GM13977 (cell line): ENCODE results near the gene LOXL4.

Experiments
- DNase-seq: peaks from one replicate; pipeline ENCODE4 v3.0.0; 2012; ENCODE audit warnings: low spot score
- in situ Hi-C: fragments of 300-500 bp; cut with MboI; formaldehyde crosslinking; loops from one replicate; pipeline ENCODE4 v1.12.0; 2022; ENCODE audit warnings: low sequenced_read_pairs, low pct_unique_long_range_greater_than_20kb, mixed read lengths, inconsistent platforms; ENCODE audit not compliant: unreplicated experiment
- TF ChIP-seq, protein P1 (sequence below): IDR thresholded peaks from 2 replicates; pipeline ENCODE4 v1.5.1; 2012; ENCODE audit warnings: mild to moderate bottlenecking, control low read depth; ENCODE audit not compliant: insufficient read depth; ENCODE audit errors: extremely low read depth, missing control alignments

The LOXL4 gene

DNA sequence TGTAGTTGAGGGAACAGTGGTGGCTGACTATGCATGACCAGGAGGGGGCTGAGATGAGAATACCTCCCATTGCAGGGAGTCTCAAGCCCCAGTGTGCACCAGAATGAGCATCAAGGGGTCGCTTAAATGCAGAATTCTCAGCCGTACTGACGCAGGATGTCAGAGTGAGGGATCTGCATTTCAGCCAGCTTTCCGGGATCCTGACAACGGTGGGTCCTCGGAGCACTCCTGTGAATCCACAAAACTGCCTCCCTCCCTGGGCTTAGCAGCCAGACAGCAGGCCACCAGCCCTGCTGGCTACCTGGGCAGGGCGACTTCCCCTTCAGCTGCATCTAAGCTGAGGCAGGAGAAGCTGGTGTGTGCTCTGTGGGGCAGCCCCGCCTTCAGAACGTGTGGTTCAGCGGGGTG is 21.8 kb upstream of the LOXL4 start:
- TF ChIP-seq, protein P1, sequence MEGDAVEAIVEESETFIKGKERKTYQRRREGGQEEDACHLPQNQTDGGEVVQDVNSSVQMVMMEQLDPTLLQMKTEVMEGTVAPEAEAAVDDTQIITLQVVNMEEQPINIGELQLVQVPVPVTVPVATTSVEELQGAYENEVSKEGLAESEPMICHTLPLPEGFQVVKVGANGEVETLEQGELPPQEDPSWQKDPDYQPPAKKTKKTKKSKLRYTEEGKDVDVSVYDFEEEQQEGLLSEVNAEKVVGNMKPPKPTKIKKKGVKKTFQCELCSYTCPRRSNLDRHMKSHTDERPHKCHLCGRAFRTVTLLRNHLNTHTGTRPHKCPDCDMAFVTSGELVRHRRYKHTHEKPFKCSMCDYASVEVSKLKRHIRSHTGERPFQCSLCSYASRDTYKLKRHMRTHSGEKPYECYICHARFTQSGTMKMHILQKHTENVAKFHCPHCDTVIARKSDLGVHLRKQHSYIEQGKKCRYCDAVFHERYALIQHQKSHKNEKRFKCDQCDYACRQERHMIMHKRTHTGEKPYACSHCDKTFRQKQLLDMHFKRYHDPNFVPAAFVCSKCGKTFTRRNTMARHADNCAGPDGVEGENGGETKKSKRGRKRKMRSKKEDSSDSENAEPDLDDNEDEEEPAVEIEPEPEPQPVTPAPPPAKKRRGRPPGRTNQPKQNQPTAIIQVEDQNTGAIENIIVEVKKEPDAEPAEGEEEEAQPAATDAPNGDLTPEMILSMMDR: no peak
- DNase-seq: no peak
- in situ Hi-C loops: no loop called here

DNA sequence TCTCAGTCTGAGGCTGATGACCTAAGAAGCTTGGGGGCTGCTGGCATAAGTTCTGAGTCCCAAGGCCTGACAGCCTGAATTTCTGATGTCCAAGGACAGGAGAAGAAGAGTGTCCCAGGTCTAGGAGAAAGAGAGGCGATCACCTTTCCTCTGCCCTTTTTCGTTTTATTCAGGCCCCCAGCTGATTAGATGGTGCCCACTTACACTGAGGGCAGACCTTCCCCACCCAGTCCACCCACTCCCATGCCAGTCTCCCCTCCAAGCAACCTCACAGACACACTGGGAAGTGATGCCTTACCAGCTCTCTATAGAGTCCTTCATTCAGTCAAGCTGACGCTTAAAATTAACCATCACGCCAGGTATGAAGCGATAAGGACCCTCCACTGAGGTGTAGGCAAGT is 19.3 kb upstream of the LOXL4 start:
- in situ Hi-C loops: no loop called here
- TF ChIP-seq, protein P1: no peak
- DNase-seq: no peak

DNA sequence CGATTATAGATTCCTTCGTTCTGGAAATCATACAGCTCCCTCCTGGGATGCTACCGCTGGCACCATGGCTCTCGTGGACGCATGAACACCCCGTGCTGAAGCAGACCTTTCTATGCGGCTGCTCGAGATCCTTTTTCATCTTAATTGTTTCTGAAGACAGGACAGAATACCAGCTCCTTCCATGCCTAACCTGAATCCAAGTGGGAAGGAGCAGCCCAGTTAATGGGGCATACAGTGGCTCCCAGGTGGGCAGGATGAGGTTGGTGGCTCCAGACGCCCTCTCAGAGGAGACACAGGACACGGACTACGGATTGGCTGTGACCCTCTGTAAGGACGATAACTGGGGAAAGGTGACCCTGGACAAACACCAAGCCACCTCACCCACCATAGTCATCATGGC is 18.4 kb upstream of the LOXL4 start:
- in situ Hi-C loops: no loop called here
- no peak for DNase-seq
- TF ChIP-seq, protein P1: no peak

DNA sequence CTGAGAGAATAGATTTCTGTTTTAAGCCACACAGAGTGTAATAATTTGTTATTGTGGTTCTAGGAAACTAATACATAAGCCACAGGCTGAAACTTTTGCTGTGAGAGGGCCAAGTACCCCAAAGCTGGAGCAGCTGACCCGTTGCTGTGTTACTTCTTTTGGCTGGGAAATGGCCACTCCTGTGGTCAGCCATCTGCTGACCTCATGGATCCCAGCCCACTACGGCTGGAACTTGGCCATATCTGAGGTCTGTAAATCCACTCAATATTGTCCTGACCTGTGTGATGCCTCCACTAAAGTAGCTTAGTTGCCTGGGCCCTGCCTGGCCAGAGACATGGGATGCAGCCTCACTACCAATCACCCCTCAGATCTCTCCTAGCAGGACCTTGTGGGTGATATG is 17.4 kb upstream of the LOXL4 start:
- DNase-seq: no peak
- in situ Hi-C loops: no loop called here
- TF ChIP-seq, protein P1: no peak

DNA sequence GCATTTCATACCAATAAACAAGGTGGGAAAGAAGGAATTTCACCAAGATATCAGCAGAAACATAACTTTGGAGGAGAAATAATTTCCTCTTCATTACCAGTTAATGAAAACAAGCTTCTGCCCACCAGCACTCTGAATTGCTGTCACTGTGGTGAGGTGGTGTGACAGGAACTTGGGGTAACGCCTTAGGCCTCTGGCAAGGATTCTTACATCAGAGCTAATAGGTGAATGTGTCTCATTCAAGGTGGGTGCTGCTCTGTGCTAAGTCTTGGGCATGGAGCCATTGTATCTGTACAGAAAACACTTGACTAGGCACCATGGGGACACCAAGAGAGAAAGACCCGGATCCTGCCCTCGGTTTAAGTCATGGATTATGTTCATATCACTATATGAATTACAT is 8.3 kb upstream of the LOXL4 start:
- DNase-seq: no peak
- TF ChIP-seq, protein P1: no peak
- in situ Hi-C loops: no loop called here

DNA sequence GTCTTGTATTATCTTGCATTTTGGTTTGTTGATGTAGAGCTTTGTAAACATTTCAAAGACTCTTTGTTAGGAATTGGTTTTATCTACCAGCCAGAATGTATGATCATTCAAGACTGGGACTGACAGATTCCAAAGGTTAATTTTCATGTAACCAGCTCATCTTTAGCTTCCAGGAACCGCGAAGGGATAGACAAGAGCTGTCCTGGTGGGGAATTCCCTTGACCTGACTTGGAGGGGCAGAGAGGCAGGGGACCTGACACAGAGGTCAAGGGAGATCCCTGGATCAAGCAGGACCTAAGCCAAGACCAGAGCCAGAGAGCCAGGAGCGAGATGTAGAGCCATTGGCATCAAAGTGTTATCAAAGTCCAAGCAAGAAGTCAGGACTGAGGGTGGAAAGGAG is 6.6 kb upstream of the LOXL4 start:
- DNase-seq: no peak
- in situ Hi-C loops: no loop called here
- TF ChIP-seq, protein P1: no peak
